Epidermal melanocyte (primary cell): ENCODE data around the gene RSPO4.
"Not testable (repeated sequence)": the region's sequence is repeated elsewhere in the genome, so short reads cannot be mapped to it uniquely, and the experiment has no call there.

Source experiments
- DNase-seq: peaks from one replicate; pipeline ENCODE4 v3.0.0; 2011; ENCODE audit warnings: low spot score; ENCODE audit not compliant: insufficient read length

Gene RSPO4

GRCh38 chr20:1003920-1004697 is 2.0 kb upstream of the RSPO4 start:
- DNase-seq: no peak

GRCh38 chr20:1002682-1003561 is 811 bp upstream of the RSPO4 start:
- no peak for DNase-seq

GRCh38 chr20:1001116-1001515 is 995 bp downstream of the RSPO4 start:
- no peak for DNase-seq

- no peak for DNase-seq
These were observed 3.8 kb downstream of the RSPO4 start for GRCh38 chr20:998231-998830.

- no peak for DNase-seq
These were observed 4.6 kb downstream of the RSPO4 start for GRCh38 chr20:997486-997885.

GRCh38 chr20:997016-997415 is 5.1 kb downstream of the RSPO4 start:
- no peak for DNase-seq

GRCh38 chr20:995170-995569 is 6.9 kb downstream of the RSPO4 start:
- DNase-seq: no peak

- DNase-seq: no peak
These were observed 9.1 kb downstream of the RSPO4 start for GRCh38 chr20:992801-993535.

GRCh38 chr20:991850-992249 is 10.3 kb downstream of the RSPO4 start:
- DNase-seq: no peak

- no peak for DNase-seq
These were observed 11.7 kb downstream of the RSPO4 start for GRCh38 chr20:990293-990959.

- no peak for DNase-seq
These were observed 13.8 kb downstream of the RSPO4 start for GRCh38 chr20:988272-988671.

- DNase-seq: no peak
These were observed 14.4 kb downstream of the RSPO4 start for GRCh38 chr20:987677-988076.

GRCh38 chr20:986733-987355 is 15.3 kb downstream of the RSPO4 start:
- no peak for DNase-seq

- DNase-seq: not testable (repeated sequence)
These were observed 17.1 kb downstream of the RSPO4 start for GRCh38 chr20:984994-985393.

GRCh38 chr20:982754-983153 is 19.4 kb downstream of the RSPO4 start:
- DNase-seq: no peak

GRCh38 chr20:977021-977420 is 25.1 kb downstream of the RSPO4 start:
- no peak for DNase-seq

GRCh38 chr20:976033-976432 is 26.1 kb downstream of the RSPO4 start:
- DNase-seq: no peak

- DNase-seq: no peak
These were observed 28.3 kb downstream of the RSPO4 start for GRCh38 chr20:973785-974194.

GRCh38 chr20:972256-972655 is 29.9 kb downstream of the RSPO4 start:
- DNase-seq: no peak

GRCh38 chr20:971346-971745 is 30.8 kb downstream of the RSPO4 start:
- DNase-seq: no peak
